A549 (cell line): ENCODE measurements around the gene VDR. TPM values are rescaled to one million over a fixed set of nuclear protein-coding genes. Genes with fewer than 3 reads are reported as not detected.

Experiments
- ATAC-seq, 2 experiments: fragments of 200-7000 bp in 1 of 2; fragments of >200 bp in 1 of 2; cut with Nextera tagmentation in 1 of 2; cut with Tn5 transposase in 1 of 2; 3 replicates each; pipeline versions ENCODE4 v1.8.0 to v1.9.1; 2018 to 2020; ENCODE audit warnings: mild to moderate bottlenecking in 1 of 2, moderate library complexity in 1 of 2
- CTCF ChIA-PET: fragments of 300-600 bp; sonication (Branson Sonifier 250); formaldehyde crosslinking; extraction: SDS; loops from one replicate; lab custom pipeline; 2021; ENCODE audit warnings: antibody characterized with exemption, inconsistent platforms; lab: Yijun Ruan, JAX
- POLR2A ChIA-PET: fragments of 350-600 bp; formaldehyde crosslinking; extraction: SDS; loops from one replicate; lab custom pipeline; 2021; ENCODE audit warnings: antibody characterized with exemption, inconsistent platforms; lab: Yijun Ruan, JAX
- DNase-seq, 2 experiments: peaks; one replicate each; pipeline versions ENCODE4 v3.0.0 to v3.0.0-alpha.2; 2011 to 2016; ENCODE audit warnings: low read depth in 1 of 2, low spot score in 1 of 2
- FAIRE-seq: peaks from 2 replicates; lab custom pipeline; 2011; peaks lifted over from hg19 to GRCh38; lab: Jason Lieb, UNC
- H3K27ac ChIP-seq, 2 experiments: fragments of >200 bp; sonication (Bioruptor Twin); formaldehyde crosslinking; 3 replicates each; pipeline ENCODE4 v1.5.1; 2016 to 2017
- H3K4me1 ChIP-seq: fragments of >200 bp; sonication (Bioruptor Twin); formaldehyde crosslinking; 3 replicates; pipeline ENCODE4 v1.6.1; 2016
- H3K4me2 ChIP-seq: fragments of >200 bp; sonication (Bioruptor Twin); formaldehyde crosslinking; 3 replicates; pipeline ENCODE4 v1.6.1; 2016
- H3K4me3 ChIP-seq: fragments of >200 bp; sonication (Bioruptor Twin); formaldehyde crosslinking; 3 replicates; pipeline ENCODE4 v1.5.1; 2016
- H3K9me3 ChIP-seq: fragments of >200 bp; sonication (Bioruptor Twin); formaldehyde crosslinking; 3 replicates; pipeline ENCODE4 v1.6.1; 2016
- BHLHE40 ChIP-seq: IDR thresholded peaks from 2 replicates; pipeline ENCODE4 v1.6.1; 2012; ENCODE audit warnings: low read depth, low read length, inconsistent platforms
- CBX8 ChIP-seq: fragments of 200-600 bp; sonication (generic); IDR thresholded peaks from 2 replicates; pipeline ENCODE4 v1.6.1; 2016
- CEBPB ChIP-seq, 2 experiments: fragments of >200 bp in 1 of 2; sonication (Bioruptor Twin) in 1 of 2; formaldehyde crosslinking in 1 of 2; IDR thresholded peaks; 2 replicates each; pipeline ENCODE4 v1.6.1; 2012 to 2016
- EHF ChIP-seq: fragments of 250-450 bp; sonication (Bioruptor Pico); IDR thresholded peaks from 2 replicates; pipeline ENCODE4 v1.5.0; 2020; ENCODE audit warnings: mild to moderate bottlenecking
- EHMT2 ChIP-seq: fragments of 200-600 bp; sonication (generic); IDR thresholded peaks from 2 replicates; pipeline ENCODE4 v1.6.1; 2016; ENCODE audit warnings: antibody characterized with exemption, low read depth, mild to moderate bottlenecking, moderate library complexity
- ESRRA ChIP-seq: fragments of 150-350 bp; IDR thresholded peaks from 2 replicates; pipeline ENCODE4 v1.6.1; 2014; ENCODE audit warnings: mild to moderate bottlenecking, low read length, borderline replicate concordance
- FOSB ChIP-seq: fragments of 250-450 bp; sonication (Bioruptor Pico); IDR thresholded peaks from 2 replicates; pipeline ENCODE4 v1.5.0; 2020; ENCODE audit warnings: mild to moderate bottlenecking, moderate library complexity
- GATA3 ChIP-seq: IDR thresholded peaks from 2 replicates; pipeline ENCODE4 v1.6.1; 2012; ENCODE audit warnings: borderline replicate concordance
- HDAC2 ChIP-seq: fragments of 200-600 bp; sonication (generic); IDR thresholded peaks from 2 replicates; pipeline ENCODE4 v1.6.1; 2016
- HEYL ChIP-seq: fragments of 250-450 bp; sonication (Bioruptor Pico); IDR thresholded peaks from 2 replicates; pipeline ENCODE4 v1.8.0; 2021; ENCODE audit warnings: mild to moderate bottlenecking, moderate library complexity
- JUN ChIP-seq, 2 experiments: fragments of >200 bp; sonication (Bioruptor Twin); formaldehyde crosslinking; IDR thresholded peaks; 2 replicates in 1 of 2; 3 replicates in 1 of 2; pipeline ENCODE4 v1.6.1; 2016 to 2017
- JUNB ChIP-seq: fragments of >200 bp; sonication (Bioruptor Twin); formaldehyde crosslinking; IDR thresholded peaks from 2 replicates; pipeline ENCODE4 v1.6.1; 2016
- KDM5A ChIP-seq: fragments of 200-600 bp; sonication (generic); IDR thresholded peaks from 2 replicates; pipeline ENCODE4 v1.6.1; 2016; ENCODE audit warnings: antibody characterized with exemption, mild to moderate bottlenecking
- MAZ ChIP-seq: fragments of 150-350 bp; IDR thresholded peaks from 2 replicates; pipeline ENCODE4 v1.6.1; 2014; ENCODE audit warnings: antibody characterized with exemption, low read depth, low read length, borderline replicate concordance
- MYC ChIP-seq: IDR thresholded peaks from 2 replicates; pipeline ENCODE4 v1.6.1; 2012; ENCODE audit warnings: mild to moderate bottlenecking, inconsistent platforms, low read length, improper control_type of control experiment, borderline replicate concordance
- NR3C1 ChIP-seq: fragments of >200 bp; sonication (Bioruptor Twin); formaldehyde crosslinking; IDR thresholded peaks from 3 replicates; pipeline ENCODE4 v1.6.1; 2017
- POLR2AphosphoS2 ChIP-seq: conservative IDR thresholded peaks from 2 replicates; pipeline ENCODE4 v1.6.1; 2012; ENCODE audit warnings: low read length, improper control_type of control experiment, inconsistent platforms
- RARB ChIP-seq: fragments of 250-450 bp; sonication (Bioruptor Pico); IDR thresholded peaks from 2 replicates; pipeline ENCODE4 v1.8.0; 2021; ENCODE audit warnings: mild to moderate bottlenecking, moderate library complexity
- TP53 ChIP-seq: fragments of 250-450 bp; sonication (Bioruptor Pico); IDR thresholded peaks from 2 replicates; pipeline ENCODE4 v1.5.0; 2021; ENCODE audit warnings: mild to moderate bottlenecking, moderate library complexity
- ZC3H11A ChIP-seq: fragments of 450-650 bp; IDR thresholded peaks from 2 replicates; pipeline ENCODE4 v1.6.1; 2014; ENCODE audit warnings: antibody characterized with exemption, mild to moderate bottlenecking
- ZSCAN20 ChIP-seq: fragments of 250-450 bp; sonication (Bioruptor Pico); IDR thresholded peaks from 2 replicates; pipeline ENCODE4 v1.8.0; 2022; ENCODE audit warnings: mild to moderate bottlenecking, moderate library complexity
- WGBS: methylation state at CpG from one replicate; pipeline ENCODE4 v1.1.6; 2017; ENCODE audit errors: missing lambda C conversion rate; 5-methylcytosine and 5-hydroxymethylcytosine counted together
- polyA plus RNA-seq, 4 experiments: library from polyadenylated mRNA; depleted of rRNA in 3 of 4; stranded (reverse); fragments of >200 nt; fragmentation: RNase III in 1 of 4; extraction: RNeasy Plus Mini Kit Qiagen cat#74134 plus additional on column Dnase treatment in 1 of 4; gene quantifications; 2 replicates in 3 of 4; 3 replicates in 1 of 4; pipeline ENCODE4 v1.2.3, GENCODE V29; 2011 to 2017
- TF ChIP-seq, protein P1 (sequence below): IDR thresholded peaks from 2 replicates; pipeline ENCODE4 v1.6.1; 2012
- TF ChIP-seq, protein P2 (sequence below): fragments of 200-600 bp; sonication (generic); IDR thresholded peaks from 2 replicates; pipeline ENCODE4 v1.6.1; 2016; ENCODE audit warnings: antibody characterized with exemption, mild to moderate bottlenecking, moderate library complexity
- TF ChIP-seq, protein P3 (sequence below): fragments of >200 bp; sonication (Bioruptor Twin); formaldehyde crosslinking; IDR thresholded peaks from 2 replicates; pipeline ENCODE4 v1.6.1; 2016
- TF ChIP-seq, protein P4 (sequence below): fragments of 450-650 bp; IDR thresholded peaks from 2 replicates; pipeline ENCODE4 v1.6.1; 2014; ENCODE audit warnings: antibody characterized with exemption
- TF ChIP-seq, protein P5 (sequence below): fragments of >200 bp; sonication (Bioruptor Twin); formaldehyde crosslinking; IDR thresholded peaks from 3 replicates; pipeline ENCODE4 v1.6.1; 2016

VDR gene
- polyA plus RNA-seq, 2 of the 4 experiments (the other 2 are of a cell fraction), result 1.9 to 2.1 TPM

DNA sequence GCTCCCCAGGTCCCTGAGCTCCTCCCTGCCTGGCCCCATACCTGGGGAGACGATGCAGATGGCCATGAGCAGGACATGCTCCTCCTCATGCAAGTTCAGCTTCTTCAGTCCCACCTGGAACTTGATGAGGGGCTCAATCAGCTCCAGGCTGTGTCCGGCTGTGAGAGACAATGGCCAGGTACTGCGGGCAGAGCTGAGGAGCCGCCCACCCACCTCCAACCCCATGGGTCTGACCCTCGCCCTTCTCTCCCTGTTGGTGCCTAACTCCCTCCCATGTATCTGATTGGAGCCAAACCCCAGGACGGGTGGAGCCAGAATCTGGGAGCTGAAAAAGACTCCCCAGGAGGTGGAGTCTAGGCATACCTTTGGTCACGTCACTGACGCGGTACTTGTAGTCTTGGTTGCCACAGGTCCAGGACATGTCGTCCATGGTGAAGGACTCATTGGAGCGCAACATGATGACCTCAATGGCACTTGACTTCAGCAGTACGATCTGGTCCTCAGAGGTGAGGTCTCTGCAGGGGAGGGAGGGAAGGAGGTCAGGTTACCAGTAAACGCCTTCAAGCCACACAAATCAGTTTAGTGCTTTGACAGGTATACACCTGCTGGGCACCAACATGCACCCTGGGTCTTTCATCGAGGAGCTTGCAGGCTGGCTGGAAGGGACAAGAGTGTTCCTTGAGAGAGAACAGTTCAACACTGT lies 58.3 kb downstream of the VDR start:
- WGBS, result 83% methylated on average over 14 of the region's 14 CpGs
- no peak for FAIRE-seq
- TF ChIP-seq CBX8, result no peak
- TF ChIP-seq GATA3, result no peak
- no peak for TF ChIP-seq JUNB
- TF ChIP-seq ESRRA, result no peak
- TF ChIP-seq JUN (IDR thresholded peaks at IDR 0.05), result no peak
- TF ChIP-seq, protein P1, sequence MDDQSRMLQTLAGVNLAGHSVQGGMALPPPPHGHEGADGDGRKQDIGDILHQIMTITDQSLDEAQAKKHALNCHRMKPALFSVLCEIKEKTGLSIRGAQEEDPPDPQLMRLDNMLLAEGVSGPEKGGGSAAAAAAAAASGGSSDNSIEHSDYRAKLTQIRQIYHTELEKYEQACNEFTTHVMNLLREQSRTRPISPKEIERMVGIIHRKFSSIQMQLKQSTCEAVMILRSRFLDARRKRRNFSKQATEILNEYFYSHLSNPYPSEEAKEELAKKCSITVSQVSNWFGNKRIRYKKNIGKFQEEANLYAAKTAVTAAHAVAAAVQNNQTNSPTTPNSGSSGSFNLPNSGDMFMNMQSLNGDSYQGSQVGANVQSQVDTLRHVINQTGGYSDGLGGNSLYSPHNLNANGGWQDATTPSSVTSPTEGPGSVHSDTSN, result no peak
- TF ChIP-seq TP53 (CRISPR knock-in tag), result no peak
- no peak for TF ChIP-seq FOSB (CRISPR knock-in tag)
- TF ChIP-seq BHLHE40, result no peak
- no peak for TF ChIP-seq KDM5A
- no peak for TF ChIP-seq EHF (CRISPR knock-in tag)
- TF ChIP-seq EHMT2, result no peak
- TF ChIP-seq HDAC2, result no peak
- TF ChIP-seq ZC3H11A, result no peak
- ChIA-PET CTCF (interaction anchor here (0.6 to 31.0 kb wide), 12 partner anchors 10 to 318 kb away, joined by 3 to 1532 read pairs (median 6); partner anchors contain the start of genes HDAC7, RPAP3 and SLC48A1), POLR2A (no interaction called here)
- H3K27ac ChIP-seq, result no peak overlapping the region
- no peaks in the 10 kb centered on the region for H3K9me3 ChIP-seq
- no peak for ATAC-seq
- no peak overlapping the region for H3K4me2 ChIP-seq
- DNase-seq, result no peak
- peaks cover 11% of the 10 kb centered on the region; the same call in 2 of the 3 replicates for H3K4me1 ChIP-seq
- no peak overlapping the region for H3K4me3 ChIP-seq

DNA sequence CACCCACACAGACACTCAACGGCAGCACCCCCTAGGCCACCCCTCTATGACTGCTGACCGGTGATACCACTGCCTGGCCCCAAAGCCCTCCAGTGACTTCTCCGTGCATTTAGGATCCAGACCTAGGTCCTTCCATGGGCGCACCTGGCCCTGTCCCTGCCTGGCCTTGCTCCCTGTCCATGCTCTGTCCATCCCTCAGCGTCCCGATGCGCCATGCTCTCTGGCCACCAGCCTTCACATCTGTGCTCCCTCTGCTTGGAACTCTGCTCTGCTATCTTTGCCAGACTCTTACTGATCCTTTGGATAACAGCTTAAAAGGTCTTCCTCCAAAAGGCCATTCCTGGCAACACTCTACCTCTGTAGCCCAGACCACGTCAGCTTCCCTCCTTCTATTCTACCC lies 59.7 kb downstream of the VDR start:
- WGBS, result 90% methylated on average over 7 of the region's 8 CpGs
- FAIRE-seq (no peak), ATAC-seq (no peak; a peak in 1 of 6 replicates)

DNA sequence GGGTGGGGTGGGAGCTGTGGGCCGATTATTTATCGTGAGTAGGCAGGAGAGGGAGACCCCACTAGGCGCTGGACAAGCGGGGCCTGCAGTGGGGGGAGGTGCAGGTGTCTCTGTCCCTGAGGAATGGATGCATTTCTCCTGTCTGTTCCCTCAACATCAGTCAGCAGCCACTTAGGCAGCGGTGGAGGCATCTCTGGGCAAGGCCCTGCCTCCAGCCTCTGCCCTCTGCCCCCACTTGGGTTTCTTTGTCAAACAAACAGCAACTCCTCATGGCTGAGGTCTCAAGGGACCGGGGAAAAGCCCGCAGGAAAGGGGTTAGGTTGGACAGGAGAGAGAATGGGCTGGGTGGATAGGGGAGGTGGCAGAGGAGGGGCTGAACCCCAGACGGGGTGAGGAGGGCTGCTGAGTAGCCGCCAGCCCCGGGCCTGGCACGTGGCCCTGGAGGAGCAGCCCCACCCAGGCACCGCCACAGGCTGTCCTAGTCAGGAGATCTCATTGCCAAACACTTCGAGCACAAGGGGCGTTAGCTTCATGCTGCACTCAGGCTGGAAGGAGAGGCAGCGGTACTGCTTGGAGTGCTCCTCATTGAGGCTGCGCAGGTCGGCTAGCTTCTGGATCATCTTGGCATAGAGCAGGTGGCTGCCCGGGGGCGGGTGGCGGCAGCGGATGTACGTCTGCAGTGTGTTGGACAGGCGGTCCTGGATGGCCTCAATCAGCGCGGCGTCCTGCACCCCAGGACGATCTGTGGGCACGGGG lies 60.4 kb downstream of the VDR start:
- no peak overlapping the region for H3K27ac ChIP-seq
- DNase-seq (no peak), FAIRE-seq (no peak), ATAC-seq (peak in 1 of 2 experiments; percentile 42; a peak in 3 of 6 replicates)
- no peaks in the 10 kb centered on the region for H3K9me3 ChIP-seq
- H3K4me1 ChIP-seq, result no peaks in the 10 kb centered on the region
- no peak overlapping the region for H3K4me3 ChIP-seq
- WGBS, result 65% methylated on average over 26 of the region's 28 CpGs
- H3K4me2 ChIP-seq, result no peak overlapping the region
- ChIA-PET CTCF (interaction anchor here (0.8 to 31.0 kb wide), 6 partner anchors 8 to 132 kb away, joined by 3 to 1532 read pairs (median 188); partner anchors contain the start of genes HDAC7, RPAP3 and SLC48A1), POLR2A (no interaction called here)
- no peak for TF ChIP-seq MYC
- TF ChIP-seq, protein P2, sequence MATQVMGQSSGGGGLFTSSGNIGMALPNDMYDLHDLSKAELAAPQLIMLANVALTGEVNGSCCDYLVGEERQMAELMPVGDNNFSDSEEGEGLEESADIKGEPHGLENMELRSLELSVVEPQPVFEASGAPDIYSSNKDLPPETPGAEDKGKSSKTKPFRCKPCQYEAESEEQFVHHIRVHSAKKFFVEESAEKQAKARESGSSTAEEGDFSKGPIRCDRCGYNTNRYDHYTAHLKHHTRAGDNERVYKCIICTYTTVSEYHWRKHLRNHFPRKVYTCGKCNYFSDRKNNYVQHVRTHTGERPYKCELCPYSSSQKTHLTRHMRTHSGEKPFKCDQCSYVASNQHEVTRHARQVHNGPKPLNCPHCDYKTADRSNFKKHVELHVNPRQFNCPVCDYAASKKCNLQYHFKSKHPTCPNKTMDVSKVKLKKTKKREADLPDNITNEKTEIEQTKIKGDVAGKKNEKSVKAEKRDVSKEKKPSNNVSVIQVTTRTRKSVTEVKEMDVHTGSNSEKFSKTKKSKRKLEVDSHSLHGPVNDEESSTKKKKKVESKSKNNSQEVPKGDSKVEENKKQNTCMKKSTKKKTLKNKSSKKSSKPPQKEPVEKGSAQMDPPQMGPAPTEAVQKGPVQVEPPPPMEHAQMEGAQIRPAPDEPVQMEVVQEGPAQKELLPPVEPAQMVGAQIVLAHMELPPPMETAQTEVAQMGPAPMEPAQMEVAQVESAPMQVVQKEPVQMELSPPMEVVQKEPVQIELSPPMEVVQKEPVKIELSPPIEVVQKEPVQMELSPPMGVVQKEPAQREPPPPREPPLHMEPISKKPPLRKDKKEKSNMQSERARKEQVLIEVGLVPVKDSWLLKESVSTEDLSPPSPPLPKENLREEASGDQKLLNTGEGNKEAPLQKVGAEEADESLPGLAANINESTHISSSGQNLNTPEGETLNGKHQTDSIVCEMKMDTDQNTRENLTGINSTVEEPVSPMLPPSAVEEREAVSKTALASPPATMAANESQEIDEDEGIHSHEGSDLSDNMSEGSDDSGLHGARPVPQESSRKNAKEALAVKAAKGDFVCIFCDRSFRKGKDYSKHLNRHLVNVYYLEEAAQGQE, result no peak
- TF ChIP-seq FOSB (CRISPR knock-in tag), result no peak
- no peak for TF ChIP-seq ZSCAN20 (CRISPR knock-in tag)
- TF ChIP-seq EHF (CRISPR knock-in tag), result no peak
- no peak for TF ChIP-seq POLR2AphosphoS2
- TF ChIP-seq ZC3H11A, result no peak
- TF ChIP-seq CBX8, result no peak
- no peak for TF ChIP-seq HEYL (CRISPR knock-in tag)
- TF ChIP-seq, protein P3, sequence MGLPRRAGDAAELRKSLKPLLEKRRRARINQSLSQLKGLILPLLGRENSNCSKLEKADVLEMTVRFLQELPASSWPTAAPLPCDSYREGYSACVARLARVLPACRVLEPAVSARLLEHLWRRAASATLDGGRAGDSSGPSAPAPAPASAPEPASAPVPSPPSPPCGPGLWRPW, result no peak
- TF ChIP-seq, protein P4, sequence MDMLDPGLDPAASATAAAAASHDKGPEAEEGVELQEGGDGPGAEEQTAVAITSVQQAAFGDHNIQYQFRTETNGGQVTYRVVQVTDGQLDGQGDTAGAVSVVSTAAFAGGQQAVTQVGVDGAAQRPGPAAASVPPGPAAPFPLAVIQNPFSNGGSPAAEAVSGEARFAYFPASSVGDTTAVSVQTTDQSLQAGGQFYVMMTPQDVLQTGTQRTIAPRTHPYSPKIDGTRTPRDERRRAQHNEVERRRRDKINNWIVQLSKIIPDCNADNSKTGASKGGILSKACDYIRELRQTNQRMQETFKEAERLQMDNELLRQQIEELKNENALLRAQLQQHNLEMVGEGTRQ, result no peak
- no peak for TF ChIP-seq KDM5A
- no peak for TF ChIP-seq MAZ
- no peak for TF ChIP-seq EHMT2
- no peak for TF ChIP-seq NR3C1
- no peak for TF ChIP-seq RARB
- TF ChIP-seq, protein P5, sequence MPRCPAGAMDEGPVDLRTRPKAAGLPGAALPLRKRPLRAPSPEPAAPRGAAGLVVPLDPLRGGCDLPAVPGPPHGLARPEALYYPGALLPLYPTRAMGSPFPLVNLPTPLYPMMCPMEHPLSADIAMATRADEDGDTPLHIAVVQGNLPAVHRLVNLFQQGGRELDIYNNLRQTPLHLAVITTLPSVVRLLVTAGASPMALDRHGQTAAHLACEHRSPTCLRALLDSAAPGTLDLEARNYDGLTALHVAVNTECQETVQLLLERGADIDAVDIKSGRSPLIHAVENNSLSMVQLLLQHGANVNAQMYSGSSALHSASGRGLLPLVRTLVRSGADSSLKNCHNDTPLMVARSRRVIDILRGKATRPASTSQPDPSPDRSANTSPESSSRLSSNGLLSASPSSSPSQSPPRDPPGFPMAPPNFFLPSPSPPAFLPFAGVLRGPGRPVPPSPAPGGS, result no peak
- TF ChIP-seq JUNB, result no peak

More for the DNA sequence above, 59.7 kb downstream of the VDR start:
- no peak overlapping the region for H3K4me3 ChIP-seq
- TF ChIP-seq RARB (no peak), CBX8 (no peak), CEBPB (IDR thresholded peaks at IDR 0.05) (no peak)
- H3K27ac ChIP-seq, result no peak overlapping the region
- H3K9me3 ChIP-seq, result no peaks in the 10 kb centered on the region
- H3K4me1 ChIP-seq, result peaks cover under 1% of the 10 kb centered on the region; the same call in 1 of the 3 replicates
- H3K4me2 ChIP-seq, result no peak overlapping the region
- ChIA-PET CTCF (interaction anchor here (2.0 to 31.0 kb wide), 5 partner anchors 8 to 133 kb away, joined by 8 to 1532 read pairs (median 259); partner anchors contain the start of genes HDAC7, RPAP3 and SLC48A1), POLR2A (no interaction called here)
- no peak for DNase-seq
